ENCODE data around the gene PRRX1.

PRRX1 gene

GRCh38 chr1:170664093-170664827 lies at the start of gene PRRX1:
Gene PRRX1 (plus strand): TSS chr1:170664131. CDS start chr1:170664219, 88 bp downstream.
- DNase-seq (ENCODE audit: low read depth) = no peak

GRCh38 chr1:170617591-170618330 lies 46.2 kb upstream of the PRRX1 start:
- no peak for DNase-seq (ENCODE audit: low read depth)

- DNase-seq (ENCODE audit: low read depth) = no peak
These were observed 45.5 kb upstream of the PRRX1 start for GRCh38 chr1:170618421-170618820.

GRCh38 chr1:170619241-170620028 lies 44.5 kb upstream of the PRRX1 start:
- no peak for DNase-seq (ENCODE audit: low read depth)

DNA sequence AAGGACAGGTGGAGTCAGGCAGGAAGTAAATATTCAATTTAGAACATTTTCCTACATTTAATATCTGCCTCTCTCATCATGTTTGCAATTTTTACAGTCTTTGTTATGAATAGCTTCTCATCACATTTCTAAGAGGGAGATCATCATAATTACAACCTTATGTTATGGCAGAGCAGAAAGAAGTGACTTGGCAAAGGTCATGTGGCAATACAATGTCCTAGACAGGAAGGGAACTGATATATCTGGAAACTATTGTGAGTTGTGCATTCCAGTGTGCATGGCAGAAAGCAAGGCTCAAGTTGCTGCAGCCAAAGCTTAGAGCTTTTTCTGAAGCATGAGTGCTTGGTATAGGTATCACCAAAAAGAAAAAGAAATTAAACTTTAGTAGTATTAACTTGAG lies 43.8 kb upstream of the PRRX1 start:
- peak; percentile 46 for DNase-seq (ENCODE audit: low read depth)

GRCh38 chr1:170623171-170623570 lies 40.8 kb upstream of the PRRX1 start:
- peak; percentile 86 for DNase-seq (ENCODE audit: low read depth)

- DNase-seq (ENCODE audit: low read depth) = no peak
These were observed 39.8 kb upstream of the PRRX1 start for GRCh38 chr1:170624146-170624545.

GRCh38 chr1:170630977-170631376 lies 33.0 kb upstream of the PRRX1 start:
- DNase-seq (ENCODE audit: low read depth) = no peak

DNA sequence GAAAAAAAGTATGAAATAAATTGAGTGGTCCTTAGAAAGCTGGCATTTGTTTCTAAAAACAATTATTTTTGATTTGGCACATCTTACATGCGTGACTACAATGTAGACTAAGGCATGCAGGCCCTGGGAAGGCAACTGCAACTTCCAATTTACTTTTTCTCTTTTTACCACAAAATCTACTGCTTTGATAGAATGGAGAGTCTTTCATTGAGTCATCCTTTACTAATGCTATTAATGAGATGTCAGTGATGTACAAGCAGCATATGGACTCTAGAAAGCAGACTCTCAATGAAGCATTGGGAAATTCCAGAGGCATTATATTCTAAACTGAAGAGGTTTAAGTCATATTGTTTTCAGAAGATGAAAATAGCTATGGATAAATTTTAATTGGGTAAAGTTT lies 29.6 kb upstream of the PRRX1 start:
- no peak for DNase-seq (ENCODE audit: low read depth)

DNA sequence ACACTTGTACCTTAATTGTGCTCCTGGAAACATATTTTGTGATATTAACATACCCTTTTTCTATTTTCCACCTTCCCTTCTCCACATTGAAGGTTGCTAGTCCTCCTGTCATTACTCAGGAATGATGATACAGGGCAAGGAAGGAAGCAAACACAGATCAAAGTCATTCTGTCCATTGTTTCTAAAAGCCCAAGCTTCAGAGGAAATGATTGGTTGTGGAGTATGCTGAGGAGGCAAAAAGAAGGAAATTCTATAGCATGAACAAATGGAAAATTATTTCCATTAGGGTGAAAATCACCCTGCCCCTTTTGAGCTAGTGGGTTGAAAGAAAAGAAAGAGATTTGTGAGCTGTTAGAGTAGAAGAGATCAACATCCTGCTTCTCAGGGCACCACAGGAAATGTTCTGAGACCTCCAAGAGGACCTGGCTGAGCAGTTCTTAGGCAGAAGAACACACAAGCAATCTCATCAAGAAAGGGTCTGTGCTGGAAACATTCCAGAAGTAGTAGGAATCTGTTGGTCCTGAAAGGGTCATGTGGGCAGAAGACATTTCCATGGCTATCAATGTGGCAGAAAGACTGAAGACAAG lies 29.0 kb upstream of the PRRX1 start:
- no peak for DNase-seq (ENCODE audit: low read depth)

DNA sequence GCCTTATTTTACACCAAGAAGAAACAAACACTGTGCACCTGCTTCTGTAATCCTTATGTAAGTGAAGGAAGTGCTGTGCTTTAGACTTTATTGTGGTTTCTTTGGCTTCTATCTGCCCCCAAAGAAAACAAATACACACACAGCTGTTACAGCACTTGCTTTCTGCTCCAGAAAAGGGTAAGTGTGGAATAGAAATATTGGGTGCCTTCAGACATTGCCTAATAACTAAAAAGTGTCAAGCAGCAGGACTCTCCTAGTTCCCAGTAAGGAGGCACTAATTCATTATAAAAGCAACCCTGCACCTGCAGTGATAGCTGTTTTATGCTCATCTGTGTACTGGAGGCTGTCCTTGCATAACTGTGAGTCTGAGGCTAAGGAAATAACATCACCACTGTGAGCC lies 23.4 kb upstream of the PRRX1 start:
- DNase-seq (ENCODE audit: low read depth) = no peak

DNA sequence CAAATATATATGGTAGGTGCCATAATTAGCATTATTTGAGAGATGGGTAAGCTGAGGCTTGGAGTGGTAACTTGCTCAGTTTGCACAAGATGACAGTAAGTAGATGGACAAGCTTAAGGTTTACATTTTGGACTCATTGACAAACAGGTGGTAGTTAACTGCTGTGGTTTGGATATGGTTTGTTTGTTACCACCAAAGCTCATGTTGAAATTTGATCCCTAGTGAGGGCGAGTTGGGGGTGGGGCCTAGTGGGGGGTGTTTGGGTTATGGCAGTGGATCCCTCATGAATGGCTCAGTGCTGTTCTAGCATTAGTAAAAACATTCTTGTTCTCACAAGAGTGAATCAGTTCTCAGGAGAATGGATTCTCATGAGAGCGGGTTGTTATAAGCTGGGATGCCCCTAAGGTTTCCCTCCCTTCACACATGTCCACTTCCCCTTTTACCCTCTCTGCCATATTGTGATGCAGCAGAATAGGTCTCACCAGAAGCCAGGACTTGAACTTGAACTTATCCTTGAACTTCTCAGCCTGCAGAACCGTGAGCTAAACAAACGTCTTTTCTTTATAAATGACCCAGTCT lies 6.6 kb upstream of the PRRX1 start:
- no peak for DNase-seq (ENCODE audit: low read depth)

GRCh38 chr1:170659399-170660035 lies 4.4 kb upstream of the PRRX1 start:
- no peak for DNase-seq (ENCODE audit: low read depth)

DNA sequence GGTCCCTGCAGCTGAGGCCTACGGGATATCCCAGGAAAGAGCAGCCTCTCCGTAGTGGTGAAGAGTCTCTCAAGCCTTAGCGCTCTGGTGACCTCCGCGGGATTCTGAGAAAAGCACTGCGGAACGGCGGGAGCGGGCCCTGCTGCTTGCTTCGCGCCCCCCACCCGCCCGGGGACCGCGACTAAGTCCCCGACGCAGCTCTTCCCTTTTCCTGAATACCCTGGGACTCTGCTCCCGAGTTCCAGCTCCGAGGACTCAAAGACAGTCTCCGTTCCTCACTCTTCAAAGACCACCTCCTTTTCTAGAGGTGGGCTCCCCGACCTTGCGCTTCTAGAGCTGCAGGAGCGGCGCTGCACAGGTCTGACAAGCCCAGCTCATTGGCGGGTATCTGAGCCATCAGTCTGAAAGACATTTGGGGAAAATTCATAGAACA lies 3.6 kb upstream of the PRRX1 start:
- DNase-seq (ENCODE audit: low read depth) = no peak

DNA sequence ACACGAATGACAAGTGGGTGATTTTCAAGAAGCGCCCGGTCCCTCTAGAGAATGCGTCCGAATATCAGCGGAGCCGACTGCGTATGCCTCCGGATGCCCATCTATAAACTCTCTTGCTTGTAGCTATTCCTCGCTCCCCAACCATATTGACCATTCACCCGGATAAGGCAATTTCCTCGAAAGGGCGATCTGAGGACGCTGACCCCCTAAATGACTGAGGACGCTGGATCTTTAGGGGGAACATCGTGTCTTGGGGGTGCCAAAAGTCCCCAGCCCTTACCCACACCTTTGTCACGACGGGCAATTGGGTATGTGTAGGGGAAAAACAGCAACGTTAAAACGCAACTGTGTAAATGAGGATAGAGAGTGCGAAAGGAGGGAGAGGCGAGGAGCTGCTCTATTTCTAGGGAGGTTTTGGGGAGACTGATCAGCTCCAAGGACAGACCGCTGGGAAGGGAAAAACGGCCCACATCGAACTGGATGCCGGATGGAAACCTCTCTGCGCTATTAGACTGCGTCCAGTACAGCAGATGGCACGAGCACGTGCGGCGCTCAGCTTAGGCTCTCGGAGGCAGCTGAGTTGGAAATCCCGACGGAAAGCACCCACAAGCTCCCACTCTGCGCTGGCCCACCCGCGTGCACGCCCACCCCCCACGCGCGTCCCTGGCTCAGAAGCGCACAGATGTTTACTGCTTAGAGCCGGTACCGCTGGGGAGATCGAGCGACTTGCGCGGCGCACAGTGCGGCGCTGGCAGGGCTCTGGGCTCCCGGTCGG lies 2.9 kb upstream of the PRRX1 start:
- no peak for DNase-seq (ENCODE audit: low read depth)

GRCh38 chr1:170661646-170662411 lies 2.1 kb upstream of the PRRX1 start:
- no peak for DNase-seq (ENCODE audit: low read depth)

- no peak for DNase-seq (ENCODE audit: low read depth)
These were observed 1.1 kb upstream of the PRRX1 start for GRCh38 chr1:170662561-170663403.

DNA sequence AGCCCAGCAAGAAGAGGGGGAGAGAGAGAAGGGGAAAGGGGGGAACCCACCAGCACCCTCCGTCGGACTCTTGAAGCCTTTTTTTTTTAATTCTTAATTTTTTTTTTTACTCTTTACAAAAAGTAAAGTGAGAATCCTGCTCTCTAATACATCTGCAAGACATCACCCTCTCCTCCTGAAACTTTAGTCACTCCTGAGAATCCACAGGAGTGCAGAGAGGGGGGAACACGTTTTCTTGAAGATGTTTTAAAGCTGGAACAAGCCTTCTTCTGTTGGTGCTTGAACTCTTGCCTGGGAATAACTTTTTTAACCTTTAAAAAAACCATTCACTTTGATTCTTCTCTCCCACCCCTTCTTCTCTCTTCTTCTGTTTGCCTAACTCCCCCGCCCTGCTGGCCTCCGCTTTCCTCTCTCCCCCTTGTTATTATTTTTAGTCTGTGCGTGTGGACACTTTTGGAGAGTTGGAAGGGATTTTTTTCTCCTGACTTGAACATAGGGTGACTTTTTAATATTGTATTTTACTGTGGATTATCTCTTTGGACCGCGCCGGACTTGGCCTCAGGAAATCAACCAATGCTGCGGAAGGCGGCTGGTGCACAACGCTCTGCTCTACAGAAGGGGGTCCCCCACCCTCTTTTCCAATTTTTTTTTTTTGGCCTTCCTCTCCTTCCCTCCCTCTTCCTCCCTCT lies 383 bp upstream of the PRRX1 start:
- DNase-seq (ENCODE audit: low read depth) = no peak

Measured in stromal cell of bone marrow (primary cell).